NT2/D1 (cell line): ENCODE results near the gene PPDPF.

Experiments
- SUZ12 ChIP-seq: IDR thresholded peaks from 2 replicates; pipeline ENCODE4 v1.6.1; 2011; ENCODE audit not compliant: insufficient read length, insufficient read depth; ENCODE audit errors: extremely low read depth
- YY1 ChIP-seq: IDR thresholded peaks from 2 replicates; pipeline ENCODE4 v1.6.1; 2011; ENCODE audit not compliant: insufficient read length, insufficient read depth
- ZNF274 ChIP-seq: IDR thresholded peaks from 2 replicates; pipeline ENCODE4 v1.6.1; 2011; ENCODE audit warnings: mild to moderate bottlenecking, low read depth, low read length

GRCh38 chr20:63553933-63554290 is 33.3 kb downstream of the PPDPF start, which contains the start of gene FNDC11:
- no peak for TF ChIP-seq ZNF274
- no peak for TF ChIP-seq YY1
- TF ChIP-seq SUZ12, result no peak
